Thoracic aorta endothelial cell (primary cell): ENCODE results near the gene TRIM38. TPM values are rescaled to one million over a fixed set of nuclear protein-coding genes. Genes with fewer than 3 reads are reported as not detected.

Source experiments
- small RNA-seq: library from RNA; depleted of rRNA; stranded (forward); fragments of <200 nt; gene quantifications from one replicate; pipeline ENCODE3, GENCODE V24; 2012
- total RNA-seq: library from RNA; depleted of rRNA; stranded (reverse); fragments of >200 nt; gene quantifications from 2 replicates; pipeline ENCODE4 v1.2.3, GENCODE V29; 2012

Gene TRIM38
- 12.3 and 13.3 TPM in 2 replicates for total RNA-seq

GRCh38 chr6:25962149-25963127 is at the start of gene TRIM38:
TSS of gene TRIM38 (plus strand) at chr6:25962802. CDS start at chr6:25966523, 3,721 bp downstream.

GRCh38 chr6:25930532-25931410 is 31.8 kb upstream of the TRIM38 start, which contains the start of gene SLC17A2:
TSS of gene SLC17A2 (minus strand) at chr6:25930691. CDS start at chr6:25925796, 4,895 bp downstream.

Small RNAs within 50 kb of the gene (small RNA-seq; reads per million reads assigned to genes)
- not detected for gene HIST1H1PS2

Other genes starting within 250 kb of the TRIM38 start
- gene SLC17A4, start 208.1 kb upstream of the TRIM38 start, total RNA-seq = not detected in 2 replicates
- not detected in 2 replicates for gene SLC17A1, start 130.8 kb upstream of the TRIM38 start, total RNA-seq
- gene SLC17A3, start 88.6 kb upstream of the TRIM38 start, total RNA-seq = not detected in 2 replicates
- not detected in 2 replicates for gene SLC17A2, start 32.1 kb upstream of the TRIM38 start, total RNA-seq
- 2.9 and 5.4 TPM in 2 replicates for gene HFE, start 124.6 kb downstream of the TRIM38 start, total RNA-seq